ENCODE measurements around the gene FAM131C. TPM values are rescaled to one million over a fixed set of nuclear protein-coding genes. Genes with fewer than 3 reads are reported as not detected.

FAM131C gene, protein sequence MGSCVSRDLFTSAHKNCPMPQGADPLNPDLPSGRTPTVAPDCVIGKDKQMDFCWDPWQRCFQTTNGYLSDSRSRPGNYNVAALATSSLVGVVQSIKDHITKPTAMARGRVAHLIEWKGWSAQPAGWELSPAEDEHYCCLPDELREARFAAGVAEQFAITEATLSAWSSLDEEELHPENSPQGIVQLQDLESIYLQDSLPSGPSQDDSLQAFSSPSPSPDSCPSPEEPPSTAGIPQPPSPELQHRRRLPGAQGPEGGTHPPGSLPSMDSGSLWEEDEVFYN
- total RNA-seq: not detected

DNA sequence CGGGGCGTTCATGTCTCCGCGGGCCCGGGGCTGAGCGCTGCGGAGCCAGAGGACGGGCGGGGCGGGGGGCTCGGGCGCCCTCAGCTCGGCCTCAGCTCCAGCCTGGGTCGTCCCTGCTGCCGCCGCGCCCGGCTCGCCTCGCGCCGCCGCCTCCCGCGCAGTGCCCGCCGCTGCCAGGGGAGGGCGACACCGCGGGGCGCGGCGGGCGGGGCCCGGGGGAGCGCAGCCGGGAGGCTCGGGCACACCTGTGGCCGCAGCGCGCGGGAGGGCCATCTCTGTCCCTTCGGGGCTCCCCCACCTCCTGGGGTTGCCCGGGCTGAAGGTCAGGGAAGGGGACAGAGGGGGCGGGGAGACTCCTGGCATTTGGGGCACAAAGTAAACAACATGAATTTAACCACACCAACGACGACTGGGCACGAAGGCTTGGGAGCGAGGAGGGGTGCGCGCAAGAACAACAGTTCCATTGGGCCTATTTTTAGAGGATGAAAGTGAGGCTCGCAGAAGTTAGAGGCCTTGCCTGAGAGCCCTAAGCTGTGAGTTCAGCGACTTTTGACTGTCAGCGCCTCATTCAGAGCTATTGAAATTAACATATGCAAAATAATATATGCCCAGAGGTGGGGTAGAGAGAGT is at the start of gene FAM131C:
Gene FAM131C (minus strand): TSS at position 162 of the 630 bp plus-strand sequence. CDS start 209 bp downstream, outside the sequence.
- H3K27me3 Mint-ChIP-seq: peaks cover 12 to 19% of the 10 kb centered on the region in 2 donors
- peak within 1 kb of the TSS; percentile 67 for H3K4me3 Mint-ChIP-seq
- DNase-seq (ENCODE audit: low spot score): no peak
- peak; percentile 72 to 73 for ATAC-seq
- no peak within 1 kb of the TSS for H3K27ac Mint-ChIP-seq
- no peaks in the 10 kb centered on the region for H3K36me3 Mint-ChIP-seq
- peaks cover 13 to 17% of the 10 kb centered on the region in 2 donors for H3K4me1 Mint-ChIP-seq (ENCODE audit: low read depth in 2 of 2)
- no peaks in the 10 kb centered on the region for H3K9me3 Mint-ChIP-seq

DNA sequence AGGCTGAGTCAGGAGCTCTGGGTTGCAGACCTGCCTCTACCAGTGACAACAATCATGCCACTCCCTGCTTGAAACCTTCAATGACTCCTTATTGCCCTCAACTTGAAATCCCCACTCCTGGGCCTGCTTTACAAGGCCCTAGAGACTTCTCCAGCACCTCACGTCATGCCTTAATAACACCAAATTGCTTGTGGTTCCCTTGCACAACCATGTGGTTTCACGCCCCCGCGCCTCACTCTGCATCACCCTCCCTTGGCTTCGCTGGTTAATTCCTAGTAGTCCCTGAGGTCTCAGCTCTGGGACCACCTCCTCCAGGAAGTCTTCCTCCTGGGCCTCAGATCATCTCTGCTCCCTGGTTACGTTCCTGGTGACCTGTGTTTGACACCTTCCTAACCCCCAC is 49.5 kb upstream of the FAM131C start:
- Mint-ChIP-seq H3K27me3 (peaks cover 0 to 10% of the 10 kb centered on the region in 2 donors), H3K4me1 (ENCODE audit: low read depth in 2 of 2) (peaks cover 15 to 34% of the 10 kb centered on the region in 2 donors), H3K27ac (peak overlapping the region; percentile 26 to 79), H3K36me3 (no peaks in the 10 kb centered on the region), H3K9me3 (no peaks in the 10 kb centered on the region), H3K4me3 (peak overlapping the region; percentile 29)
- ATAC-seq: peak; percentile 87 to 91
- peak; percentile 96 for DNase-seq (ENCODE audit: low spot score)

DNA sequence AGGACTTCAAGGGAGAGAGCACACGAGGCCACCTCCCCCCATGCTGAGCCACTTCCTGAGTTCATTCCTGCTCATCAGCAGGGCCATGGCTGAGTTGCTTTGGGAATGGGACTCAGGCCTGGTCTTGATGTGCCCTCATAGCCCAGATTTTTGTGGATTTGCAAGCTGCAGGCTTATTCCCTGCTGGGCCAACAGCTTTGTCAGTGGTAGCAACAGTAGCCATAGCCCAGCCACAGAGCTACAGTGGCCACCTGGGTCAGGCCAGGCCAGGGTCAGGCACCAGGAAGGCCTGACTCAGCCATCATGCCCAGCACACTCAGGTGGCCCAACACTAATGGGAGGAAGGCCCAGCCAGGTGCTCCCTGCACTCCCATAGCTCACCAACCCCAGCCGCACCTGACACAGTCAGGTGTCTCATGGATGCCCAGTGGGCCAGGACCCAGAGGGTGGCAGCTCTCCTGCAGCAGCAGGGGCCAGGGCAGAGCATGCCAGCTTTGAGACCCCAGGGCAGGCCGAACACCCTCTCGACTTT is 49.0 kb upstream of the FAM131C start:
- peak; percentile 60 for DNase-seq (ENCODE audit: low spot score)
- Mint-ChIP-seq H3K4me1 (ENCODE audit: low read depth in 2 of 2) (peaks cover 18 to 38% of the 10 kb centered on the region in 2 donors), H3K27ac (peak overlapping the region; percentile 26 to 79), H3K27me3 (peaks cover 0 to 10% of the 10 kb centered on the region in 2 donors), H3K36me3 (no peaks in the 10 kb centered on the region), H3K9me3 (no peaks in the 10 kb centered on the region), H3K4me3 (peak overlapping the region; percentile 29)
- no peak for ATAC-seq

DNA sequence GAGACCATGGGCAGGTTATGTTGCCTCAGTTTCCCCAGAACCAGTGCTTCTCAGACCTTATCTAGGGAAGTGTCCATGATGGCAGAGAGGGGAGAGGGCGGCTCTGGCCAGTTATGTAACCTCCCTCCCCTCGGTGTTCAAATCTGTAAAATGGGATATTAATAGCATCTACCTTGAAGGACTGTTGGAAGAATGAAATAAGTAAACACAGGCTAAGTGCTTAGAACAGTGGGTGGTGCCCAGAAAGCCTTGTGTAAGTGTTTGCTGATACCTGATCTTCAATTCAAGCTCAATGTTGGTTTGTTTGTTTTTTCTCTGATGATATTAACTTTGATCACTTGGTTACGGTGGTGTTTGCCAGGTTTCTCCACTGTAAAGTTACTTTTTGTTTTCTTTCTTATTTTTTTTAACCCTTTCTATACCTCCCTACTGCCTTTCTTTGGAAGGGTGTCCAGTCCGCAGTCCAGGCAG is 47.5 kb upstream of the FAM131C start:
- Mint-ChIP-seq H3K4me1 (ENCODE audit: low read depth in 2 of 2) (peaks cover 27 to 48% of the 10 kb centered on the region in 2 donors), H3K27ac (peak overlapping the region in 1 of 2 donors; percentile 31), H3K27me3 (peaks cover 0 to 15% of the 10 kb centered on the region in 2 donors), H3K4me3 (no peak overlapping the region), H3K9me3 (no peaks in the 10 kb centered on the region), H3K36me3 (no peaks in the 10 kb centered on the region)
- ATAC-seq (no peak), DNase-seq (ENCODE audit: low spot score) (no peak)

DNA sequence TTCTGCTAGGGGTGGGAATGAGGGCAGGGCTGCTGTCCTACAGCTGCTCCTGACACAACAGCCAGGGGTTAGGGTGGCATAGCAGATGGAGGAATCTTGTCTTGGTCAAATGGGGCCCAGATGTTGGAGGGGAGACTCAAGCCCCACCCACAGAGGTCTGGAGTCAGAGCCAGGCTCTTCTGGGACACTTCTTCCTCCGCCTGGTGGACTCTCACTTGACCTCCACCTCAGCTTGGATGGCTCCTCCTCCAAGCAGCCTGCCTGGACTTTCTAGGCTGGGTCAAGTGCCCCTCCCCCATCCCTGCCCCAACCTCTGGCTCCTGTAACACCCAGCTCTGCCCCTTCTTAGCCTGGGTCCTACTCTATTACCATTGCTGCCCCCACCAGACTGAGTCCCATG is 47.0 kb upstream of the FAM131C start:
- DNase-seq (ENCODE audit: low spot score) (peak; percentile 44), ATAC-seq (no peak)
- no peak overlapping the region for H3K4me3 Mint-ChIP-seq
- peak overlapping the region in 1 of 2 donors; percentile 31 for H3K27ac Mint-ChIP-seq
- no peaks in the 10 kb centered on the region for H3K9me3 Mint-ChIP-seq
- peaks cover 27 to 48% of the 10 kb centered on the region in 2 donors for H3K4me1 Mint-ChIP-seq (ENCODE audit: low read depth in 2 of 2)
- no peaks in the 10 kb centered on the region for H3K36me3 Mint-ChIP-seq
- H3K27me3 Mint-ChIP-seq: peaks cover 0 to 15% of the 10 kb centered on the region in 2 donors

DNA sequence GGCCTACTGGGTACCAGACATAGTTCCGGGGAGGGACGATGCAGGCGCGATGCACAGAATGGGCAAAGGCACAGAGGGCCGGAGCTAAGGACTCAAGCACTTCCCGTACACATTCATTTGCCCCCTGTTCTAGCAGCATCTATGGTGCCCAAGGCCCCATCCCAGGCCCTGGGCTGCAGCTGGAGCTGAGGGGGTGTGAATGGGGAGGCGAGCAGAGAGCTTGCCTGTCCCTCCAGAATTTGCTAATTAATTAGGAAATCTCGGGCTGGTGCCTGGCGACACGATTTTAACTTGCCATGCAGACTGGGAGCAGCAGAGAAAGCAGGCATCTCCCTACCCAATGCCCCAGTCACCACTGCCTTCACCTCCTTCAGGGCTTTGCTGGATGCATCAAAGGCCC is 46.5 kb upstream of the FAM131C start:
- Mint-ChIP-seq H3K27me3 (peaks cover 0 to 15% of the 10 kb centered on the region in 2 donors), H3K4me3 (no peak overlapping the region), H3K9me3 (no peaks in the 10 kb centered on the region), H3K36me3 (no peaks in the 10 kb centered on the region), H3K27ac (no peak overlapping the region), H3K4me1 (ENCODE audit: low read depth in 2 of 2) (peaks cover 27 to 48% of the 10 kb centered on the region in 2 donors)
- no peak for ATAC-seq
- DNase-seq (ENCODE audit: low spot score): peak; percentile 45

DNA sequence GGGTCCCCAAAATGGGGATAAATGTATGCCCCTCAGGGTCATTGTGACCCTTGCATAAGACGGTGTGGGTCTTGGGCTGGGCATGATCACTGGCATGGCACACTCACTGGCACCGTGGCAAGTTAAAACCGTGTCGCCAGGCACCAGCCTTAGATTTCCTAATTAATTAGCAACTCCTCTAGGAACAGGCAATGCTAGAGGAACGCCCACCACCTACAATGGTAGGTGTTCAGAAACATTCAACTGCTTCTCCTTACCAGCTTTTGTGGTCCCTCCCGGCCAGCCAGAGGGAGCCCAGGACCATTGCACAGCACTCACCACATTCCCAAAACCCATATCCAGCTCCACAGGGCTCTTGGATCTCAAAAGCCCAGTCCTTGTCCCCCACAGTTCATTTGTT is 46.1 kb upstream of the FAM131C start:
- peak; percentile 42 for DNase-seq (ENCODE audit: low spot score)
- no peak overlapping the region for H3K4me3 Mint-ChIP-seq
- no peaks in the 10 kb centered on the region for H3K36me3 Mint-ChIP-seq
- no peak overlapping the region for H3K27ac Mint-ChIP-seq
- H3K4me1 Mint-ChIP-seq (ENCODE audit: low read depth in 2 of 2): peaks cover 27 to 44% of the 10 kb centered on the region in 2 donors
- peaks cover 0 to 15% of the 10 kb centered on the region in 2 donors for H3K27me3 Mint-ChIP-seq
- no peaks in the 10 kb centered on the region for H3K9me3 Mint-ChIP-seq
- no peak for ATAC-seq

DNA sequence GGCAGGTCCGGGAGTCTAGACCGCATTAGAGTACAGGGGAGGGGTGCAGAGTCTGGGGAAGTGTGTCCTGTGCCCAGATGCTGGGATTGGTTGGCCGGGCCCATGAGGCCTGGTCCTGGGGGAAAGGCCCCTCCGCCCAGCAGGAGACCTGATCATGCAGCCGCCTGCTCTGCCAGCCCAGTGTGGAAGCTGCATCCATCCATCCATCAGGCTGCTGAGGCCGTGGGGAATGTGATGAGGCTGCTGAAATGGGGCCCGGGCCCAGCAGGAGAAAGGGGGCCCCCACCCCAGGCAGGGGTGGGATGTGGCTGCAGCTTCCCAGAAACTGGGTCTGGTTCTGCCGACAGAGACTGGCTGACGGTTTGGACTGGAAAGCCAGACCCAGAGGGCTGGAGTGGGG is 45.3 kb upstream of the FAM131C start:
- H3K27ac Mint-ChIP-seq: no peak overlapping the region
- H3K4me1 Mint-ChIP-seq (ENCODE audit: low read depth in 2 of 2): peaks cover 23 to 37% of the 10 kb centered on the region in 2 donors
- H3K36me3 Mint-ChIP-seq: no peaks in the 10 kb centered on the region
- H3K9me3 Mint-ChIP-seq: no peaks in the 10 kb centered on the region
- DNase-seq (ENCODE audit: low spot score) (no peak), ATAC-seq (no peak)
- peaks cover 0 to 15% of the 10 kb centered on the region in 2 donors for H3K27me3 Mint-ChIP-seq
- no peak overlapping the region for H3K4me3 Mint-ChIP-seq

DNA sequence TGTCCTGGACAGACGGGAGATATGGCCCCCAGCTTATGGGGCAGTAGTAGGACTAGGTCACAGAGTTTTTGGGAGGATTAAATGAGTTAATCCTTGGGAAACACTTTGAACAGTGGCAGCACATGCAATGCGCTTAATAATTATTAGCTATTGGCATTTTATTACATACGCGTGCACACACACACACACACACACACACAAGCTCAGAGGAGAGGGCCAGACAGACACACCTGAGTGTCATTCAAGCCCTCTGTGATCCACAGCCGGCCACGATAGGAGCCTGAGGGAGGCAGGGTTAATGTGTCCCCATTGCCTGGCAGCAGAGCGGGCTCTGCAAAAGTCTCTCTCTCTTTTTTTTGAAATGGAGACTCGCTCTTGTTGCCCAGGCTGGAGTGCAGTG is 44.5 kb upstream of the FAM131C start:
- H3K27ac Mint-ChIP-seq: no peak overlapping the region
- peak; percentile 44 for DNase-seq (ENCODE audit: low spot score)
- no peak for ATAC-seq
- H3K27me3 Mint-ChIP-seq: peaks cover 0 to 15% of the 10 kb centered on the region in 2 donors
- H3K9me3 Mint-ChIP-seq: no peaks in the 10 kb centered on the region
- no peaks in the 10 kb centered on the region for H3K36me3 Mint-ChIP-seq
- peaks cover 16 to 31% of the 10 kb centered on the region in 2 donors for H3K4me1 Mint-ChIP-seq (ENCODE audit: low read depth in 2 of 2)
- H3K4me3 Mint-ChIP-seq: no peak overlapping the region

DNA sequence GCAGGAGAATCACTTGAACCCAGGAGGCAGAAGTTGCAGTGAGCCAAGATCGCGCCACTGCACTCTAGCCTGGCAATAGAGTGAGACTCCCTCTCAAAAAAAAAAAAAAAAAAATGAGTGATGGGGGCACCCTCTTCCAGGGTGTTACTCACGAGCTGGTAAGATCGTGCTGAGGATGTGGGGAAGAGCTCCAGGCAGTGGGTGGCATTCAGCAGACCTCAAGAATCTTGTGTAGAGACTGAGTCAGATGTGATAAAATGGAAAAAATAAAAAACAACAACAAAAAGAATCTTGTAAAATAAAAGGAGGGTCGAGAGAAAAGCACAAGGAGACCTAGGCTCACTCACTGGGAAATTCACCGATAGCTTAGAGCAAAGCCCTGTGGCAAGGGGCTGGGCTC is 43.9 kb upstream of the FAM131C start:
- DNase-seq (ENCODE audit: low spot score) (peak; percentile 29), ATAC-seq (no peak)
- Mint-ChIP-seq H3K4me3 (no peak overlapping the region), H3K27ac (peak overlapping the region in 1 of 2 donors; percentile 23), H3K27me3 (peaks cover 0 to 13% of the 10 kb centered on the region in 2 donors), H3K36me3 (no peaks in the 10 kb centered on the region), H3K4me1 (ENCODE audit: low read depth in 2 of 2) (peaks cover 12 to 27% of the 10 kb centered on the region in 2 donors), H3K9me3 (no peaks in the 10 kb centered on the region)

DNA sequence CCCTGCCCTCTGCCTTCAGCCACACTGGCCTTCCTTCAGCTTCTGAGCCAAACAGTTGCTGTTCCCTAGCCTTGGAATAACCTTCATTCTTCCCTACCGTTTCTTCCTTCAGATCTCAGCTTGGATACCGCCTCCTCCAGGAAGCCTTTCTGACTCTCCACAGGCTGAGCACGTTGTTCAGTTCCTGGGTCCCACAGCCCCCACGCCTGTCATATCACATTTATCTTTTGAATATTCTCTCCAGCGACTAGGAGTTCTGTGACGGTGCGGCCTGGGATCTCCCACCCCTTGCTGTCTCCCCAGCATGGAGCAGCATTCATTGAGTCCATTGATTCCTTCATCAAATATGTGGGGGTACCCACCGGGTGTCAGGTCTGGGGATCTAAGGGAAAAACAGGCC is 43.2 kb upstream of the FAM131C start:
- Mint-ChIP-seq H3K4me3 (no peak overlapping the region), H3K27me3 (peaks cover 5 to 13% of the 10 kb centered on the region in 2 donors), H3K27ac (no peak overlapping the region), H3K9me3 (no peaks in the 10 kb centered on the region), H3K36me3 (no peaks in the 10 kb centered on the region), H3K4me1 (ENCODE audit: low read depth in 2 of 2) (peaks cover 12 to 24% of the 10 kb centered on the region in 2 donors)
- DNase-seq (ENCODE audit: low spot score) (peak; percentile 41), ATAC-seq (no peak)

DNA sequence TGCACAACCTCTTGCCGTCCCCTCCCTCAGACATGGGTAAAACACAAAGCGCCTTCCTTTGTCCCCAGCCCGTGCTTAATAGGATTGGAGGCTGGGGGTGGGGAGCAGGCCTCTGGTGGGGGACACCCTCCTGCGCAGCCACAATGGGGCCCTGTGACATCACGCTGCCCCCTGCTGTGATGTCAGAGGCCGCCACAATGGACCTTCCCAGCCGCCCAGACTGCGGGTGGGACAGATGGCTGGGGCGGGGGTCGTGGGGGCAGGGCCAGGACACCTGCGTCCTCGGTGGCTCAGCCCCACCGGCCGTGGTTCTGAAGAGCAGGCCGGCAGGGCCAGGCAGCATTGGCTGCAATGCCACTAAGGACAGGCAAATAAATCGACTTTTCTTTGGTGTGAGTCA is 42.6 kb upstream of the FAM131C start:
- H3K27ac Mint-ChIP-seq: no peak overlapping the region
- no peaks in the 10 kb centered on the region for H3K9me3 Mint-ChIP-seq
- no peak for ATAC-seq
- H3K4me1 Mint-ChIP-seq (ENCODE audit: low read depth in 2 of 2): peaks cover 12 to 20% of the 10 kb centered on the region in 2 donors
- DNase-seq (ENCODE audit: low spot score): peak; percentile 53
- peaks cover 11 to 15% of the 10 kb centered on the region in 2 donors for H3K27me3 Mint-ChIP-seq
- H3K4me3 Mint-ChIP-seq: no peak overlapping the region
- no peaks in the 10 kb centered on the region for H3K36me3 Mint-ChIP-seq

DNA sequence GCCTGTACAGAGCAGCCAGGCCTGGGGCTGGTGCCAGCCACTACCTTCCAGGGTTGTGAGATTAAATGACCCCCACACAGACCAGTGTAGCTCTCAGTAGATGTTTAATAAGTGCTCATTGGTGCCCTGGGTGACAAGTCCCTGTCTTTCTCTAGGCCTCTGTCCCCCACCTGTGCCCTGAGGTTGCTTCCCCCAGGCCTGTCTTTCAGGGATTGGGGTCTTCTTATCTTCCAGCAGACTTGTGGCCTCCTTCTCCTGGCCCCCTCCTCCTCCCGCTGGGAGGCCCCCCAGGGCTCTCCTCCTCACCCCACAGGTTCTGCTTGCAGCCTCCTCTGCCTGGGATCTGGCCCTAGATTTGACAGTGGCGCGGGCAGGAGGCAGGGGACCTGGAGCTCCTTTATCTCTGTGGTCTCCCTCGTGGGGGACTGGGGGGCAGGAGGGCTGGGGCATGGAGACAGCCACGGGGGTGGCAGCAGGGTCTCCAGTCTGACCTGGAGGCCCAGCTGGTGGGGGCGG is 42.1 kb upstream of the FAM131C start:
- Mint-ChIP-seq H3K27ac (no peak overlapping the region), H3K4me3 (no peak overlapping the region), H3K36me3 (no peaks in the 10 kb centered on the region), H3K4me1 (ENCODE audit: low read depth in 2 of 2) (peaks cover 12 to 16% of the 10 kb centered on the region in 2 donors), H3K27me3 (peaks cover 12 to 15% of the 10 kb centered on the region in 2 donors), H3K9me3 (no peaks in the 10 kb centered on the region)
- ATAC-seq: no peak
- DNase-seq (ENCODE audit: low spot score): peak; percentile 37

Measured in natural killer cell treated with Interleukin-12 subunit alpha and Interleukin-12 subunit beta and Interleukin-15 and Interleukin-18, amount 100 ng/mL, for 72 hours (primary cell).